Superior temporal gyrus (tissue), 1 donor: ENCODE data around the gene CHCHD1.
"Not testable (repeated sequence)": the region's sequence is repeated elsewhere in the genome, so short reads cannot be mapped to it uniquely, and the experiment has no call there.

ENCODE experiments used
- DNase-seq: peaks from one replicate; pipeline ENCODE4 v3.0.0-alpha.2; 2016; ENCODE audit errors: extremely low spot score

CHCHD1 gene

DNA sequence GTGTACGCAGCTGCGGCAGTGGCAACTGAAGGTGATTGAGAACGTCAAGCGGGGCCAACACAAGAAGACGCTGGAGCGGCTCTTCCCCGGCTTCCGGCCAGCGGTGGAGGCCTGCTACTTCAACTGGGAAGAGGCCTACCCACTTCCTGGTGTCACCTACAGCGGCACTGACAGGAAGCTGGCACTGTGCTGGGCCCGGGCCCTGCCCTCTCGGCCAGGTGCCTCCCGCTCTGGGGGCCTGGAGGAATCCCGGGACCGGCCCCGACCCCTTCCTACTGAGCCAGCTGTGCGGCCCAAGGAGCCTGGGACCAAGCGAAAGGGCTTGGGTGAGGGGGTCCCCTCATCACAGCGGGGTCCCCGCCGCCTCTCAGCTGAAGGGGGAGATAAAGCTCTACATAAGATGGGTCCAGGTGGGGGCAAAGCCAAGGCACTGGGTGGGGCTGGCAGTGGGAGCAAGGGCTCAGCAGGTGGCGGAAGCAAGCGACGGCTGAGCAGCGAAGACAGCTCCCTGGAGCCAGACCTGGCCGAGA, 10.1 kb downstream of the CHCHD1 start:
- no peak for DNase-seq

DNA sequence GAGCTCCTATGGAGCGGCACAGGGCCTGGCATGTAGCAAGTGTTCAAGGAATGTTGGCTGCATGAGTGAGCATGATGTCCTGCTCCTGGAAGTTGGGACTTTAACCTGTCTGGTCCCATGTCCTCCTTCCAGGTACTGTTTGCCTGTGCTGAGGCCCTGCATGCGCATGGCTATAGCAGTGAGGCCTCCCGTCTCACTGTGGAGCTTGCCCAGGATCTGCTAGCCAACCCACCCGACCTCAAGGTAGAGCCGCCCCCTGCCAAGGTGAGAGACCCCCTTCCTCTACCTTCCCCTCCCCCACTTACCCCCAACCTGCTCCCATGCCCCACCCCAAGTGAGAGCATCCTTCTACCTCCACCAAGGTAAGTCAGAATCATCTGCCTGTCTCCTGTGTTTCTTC, 11.6 kb downstream of the CHCHD1 start:
- DNase-seq, result no peak

DNA sequence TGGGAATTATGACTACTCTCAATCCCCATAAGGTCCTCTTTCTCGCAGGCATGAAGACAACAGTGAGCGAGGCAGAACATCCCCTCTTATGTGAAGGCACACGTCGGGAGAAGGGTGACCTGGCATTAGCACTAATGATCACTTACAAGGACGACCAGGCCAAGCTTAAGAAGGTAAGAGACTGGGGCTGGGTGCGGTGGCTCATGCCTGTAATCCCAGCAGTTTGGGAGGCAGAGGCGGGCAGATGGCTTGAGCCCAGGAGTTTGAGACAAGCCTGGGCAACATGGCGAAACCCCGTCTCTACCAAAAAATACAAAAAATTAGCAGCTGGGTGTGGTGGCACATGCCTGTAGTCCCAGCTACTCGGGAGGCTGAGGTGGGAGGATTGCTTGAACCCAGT, 13.6 kb downstream of the CHCHD1 start:
- DNase-seq, result not testable (repeated sequence)

DNA sequence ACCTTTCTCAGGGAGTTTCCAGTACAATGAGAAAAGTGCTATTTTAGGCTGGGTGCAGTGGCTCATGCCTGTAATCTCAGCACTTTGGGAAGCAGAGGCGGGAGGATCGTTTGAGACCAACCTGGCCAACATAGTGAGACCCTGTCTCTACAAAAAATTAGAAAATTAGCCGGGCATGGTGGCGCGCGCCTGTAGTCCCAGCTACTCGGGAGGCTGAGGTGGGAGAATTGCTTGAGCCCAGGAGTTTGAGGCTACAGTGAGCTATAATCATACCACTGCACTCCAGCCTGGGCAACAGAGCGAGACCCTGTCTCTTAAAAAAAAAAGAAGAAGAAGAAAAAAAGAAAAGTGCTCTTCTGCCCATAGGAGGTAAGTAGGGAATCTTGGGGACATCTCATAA, 14.2 kb downstream of the CHCHD1 start:
- DNase-seq, result not testable (repeated sequence)

DNA sequence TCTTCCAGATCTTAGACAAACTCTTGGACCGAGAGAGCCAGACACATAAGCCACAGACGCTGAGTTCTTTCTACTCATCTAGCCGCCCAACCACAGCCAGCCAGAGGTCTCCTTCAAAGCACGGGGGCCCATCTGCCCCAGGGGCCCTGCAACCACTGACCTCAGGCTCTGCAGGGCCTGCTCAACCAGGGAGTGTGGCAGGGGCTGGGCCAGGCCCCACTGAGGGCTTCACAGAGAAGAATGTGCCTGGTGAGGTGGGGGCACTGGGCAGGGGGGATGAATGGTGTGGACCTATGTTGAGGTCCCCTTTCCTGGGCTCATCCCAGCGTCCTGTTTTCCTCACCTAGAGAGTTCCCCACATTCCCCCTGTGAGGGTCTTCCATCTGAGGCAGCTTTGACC, 14.9 kb downstream of the CHCHD1 start:
- DNase-seq, result no peak

DNA sequence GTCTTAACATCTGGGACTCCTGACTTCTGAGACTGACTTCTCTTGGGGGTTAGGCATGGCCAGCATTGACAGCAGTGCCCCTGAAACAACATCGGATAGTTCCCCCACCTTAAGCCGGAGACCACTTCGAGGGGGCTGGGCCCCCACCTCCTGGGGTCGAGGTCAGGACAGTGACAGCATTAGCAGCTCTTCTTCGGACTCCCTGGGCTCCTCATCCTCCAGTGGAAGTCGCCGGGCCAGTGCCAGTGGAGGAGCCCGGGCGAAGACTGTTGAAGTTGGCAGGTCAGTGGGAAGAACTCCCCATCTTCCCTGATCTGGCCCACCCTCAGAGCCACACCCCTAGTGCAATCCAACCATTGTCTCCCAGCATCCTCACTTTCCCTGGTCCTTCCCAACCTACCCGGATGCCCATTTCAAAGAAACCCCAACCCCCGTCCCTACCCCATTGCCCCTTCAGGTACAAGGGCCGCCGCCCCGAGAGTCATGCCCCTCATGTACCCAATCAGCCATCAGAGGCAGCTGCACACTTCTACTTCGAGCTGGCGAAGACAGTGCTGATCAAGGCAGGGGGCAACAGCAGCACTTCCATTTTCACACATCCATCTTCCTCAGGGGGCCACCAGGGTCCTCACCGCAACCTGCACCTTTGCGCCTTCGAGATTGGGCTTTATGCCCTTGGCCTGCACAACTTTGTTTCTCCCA, 15.6 kb downstream of the CHCHD1 start:
- no peak for DNase-seq

DNA sequence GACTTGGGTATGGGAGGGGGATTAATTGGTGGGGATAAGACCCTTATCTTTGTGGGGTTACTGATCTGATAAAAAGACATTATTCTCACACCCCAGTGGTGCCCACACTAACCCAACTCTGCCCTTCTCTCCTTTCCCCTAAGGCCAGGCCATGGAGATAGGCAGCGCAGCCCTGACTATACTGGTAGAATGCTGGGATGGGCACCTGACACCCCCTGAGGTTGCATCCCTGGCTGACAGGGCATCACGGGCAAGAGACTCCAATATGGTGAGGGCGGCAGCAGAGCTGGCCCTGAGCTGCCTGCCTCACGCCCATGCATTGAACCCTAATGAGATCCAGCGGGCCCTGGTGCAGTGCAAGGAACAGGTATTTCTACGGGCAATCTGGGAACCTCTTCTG, 16.2 kb downstream of the CHCHD1 start:
- DNase-seq, result no peak

DNA sequence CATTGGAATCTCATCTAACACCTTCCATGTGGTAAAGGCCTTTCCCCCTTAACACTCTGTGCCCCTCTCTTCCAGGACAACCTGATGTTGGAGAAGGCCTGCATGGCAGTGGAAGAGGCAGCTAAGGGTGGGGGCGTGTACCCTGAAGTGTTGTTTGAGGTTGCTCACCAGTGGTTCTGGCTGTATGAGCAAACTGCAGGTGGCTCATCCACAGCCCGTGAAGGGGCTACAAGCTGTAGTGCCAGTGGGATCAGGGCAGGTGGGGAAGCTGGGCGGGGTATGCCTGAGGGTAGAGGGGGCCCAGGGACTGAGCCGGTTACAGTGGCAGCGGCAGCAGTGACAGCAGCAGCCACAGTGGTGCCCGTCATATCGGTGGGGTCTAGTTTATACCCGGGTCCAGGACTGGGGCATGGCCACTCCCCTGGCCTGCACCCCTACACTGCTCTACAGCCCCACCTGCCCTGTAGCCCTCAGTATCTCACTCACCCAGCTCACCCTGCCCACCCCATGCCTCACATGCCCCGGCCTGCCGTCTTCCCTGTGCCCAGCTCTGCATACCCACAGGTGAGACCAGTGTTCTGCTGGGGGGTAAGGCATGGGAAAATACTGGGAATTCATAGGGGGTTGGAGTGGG, 17.2 kb downstream of the CHCHD1 start:
- no peak for DNase-seq

DNA sequence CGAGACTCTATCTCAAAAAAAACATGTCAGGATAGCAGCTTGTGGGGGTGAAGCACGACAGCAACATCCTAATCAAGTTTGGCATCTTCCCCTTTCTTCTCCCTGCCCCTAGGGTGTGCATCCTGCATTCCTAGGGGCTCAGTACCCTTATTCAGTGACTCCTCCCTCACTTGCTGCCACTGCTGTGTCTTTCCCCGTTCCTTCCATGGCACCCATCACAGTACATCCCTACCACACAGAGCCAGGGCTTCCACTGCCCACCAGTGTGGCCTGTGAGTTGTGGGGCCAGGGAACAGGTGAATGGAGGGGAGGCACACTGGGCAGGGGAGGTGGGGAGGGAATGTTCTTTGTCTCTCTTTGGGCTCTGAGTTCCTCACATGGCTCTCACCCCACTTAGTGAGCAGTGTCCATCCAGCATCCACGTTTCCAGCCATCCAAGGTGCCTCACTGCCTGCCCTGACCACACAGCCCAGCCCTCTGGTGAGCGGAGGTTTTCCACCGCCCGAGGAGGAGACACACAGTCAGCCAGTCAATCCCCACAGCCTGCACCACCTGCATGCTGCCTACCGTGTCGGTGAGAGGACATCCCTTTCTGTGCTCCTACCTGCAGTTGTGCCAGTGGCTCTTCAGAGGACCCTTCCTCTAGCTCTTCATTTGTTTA, 18.2 kb downstream of the CHCHD1 start:
- no peak for DNase-seq

DNA sequence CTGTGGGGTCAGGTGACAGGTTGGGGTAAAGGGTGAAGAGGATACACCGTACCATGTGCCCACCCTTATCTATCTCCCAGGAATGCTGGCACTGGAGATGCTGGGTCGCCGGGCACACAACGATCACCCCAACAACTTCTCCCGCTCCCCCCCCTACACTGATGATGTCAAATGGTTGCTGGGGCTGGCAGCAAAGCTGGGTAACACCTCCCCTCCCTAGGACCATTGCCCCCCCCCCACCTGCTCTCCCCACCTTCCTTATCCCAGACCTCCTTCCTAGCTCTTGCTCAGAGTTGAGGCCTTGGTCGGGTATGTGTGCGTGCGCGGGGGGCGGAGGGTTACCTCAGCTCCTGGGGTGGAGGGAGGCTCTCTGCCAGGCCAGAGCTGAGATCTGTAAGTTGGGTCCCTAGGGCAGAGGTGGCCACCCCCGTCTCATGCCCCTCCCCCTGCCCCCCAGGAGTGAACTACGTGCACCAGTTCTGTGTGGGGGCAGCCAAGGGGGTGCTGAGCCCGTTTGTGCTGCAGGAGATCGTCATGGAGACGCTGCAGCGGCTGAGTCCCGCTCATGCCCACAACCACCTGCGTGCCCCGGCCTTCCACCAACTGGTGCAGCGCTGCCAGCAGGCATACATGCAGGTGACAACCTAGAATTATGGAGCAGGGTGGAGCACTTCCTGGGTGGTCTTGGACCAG, 18.9 kb downstream of the CHCHD1 start:
- DNase-seq, result no peak

DNA sequence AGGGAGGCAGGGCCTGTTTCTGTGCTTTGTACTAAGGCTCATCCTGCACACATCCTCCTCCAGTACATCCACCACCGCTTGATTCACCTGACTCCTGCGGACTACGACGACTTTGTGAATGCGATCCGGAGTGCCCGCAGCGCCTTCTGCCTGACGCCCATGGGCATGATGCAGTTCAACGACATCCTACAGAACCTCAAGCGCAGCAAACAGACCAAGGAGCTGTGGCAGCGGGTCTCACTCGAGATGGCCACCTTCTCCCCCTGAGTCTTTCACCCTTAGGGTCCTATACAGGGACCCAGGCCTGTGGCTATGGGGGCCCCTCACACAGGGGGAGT, 19.4 kb downstream of the CHCHD1 start:
- no peak for DNase-seq

DNA sequence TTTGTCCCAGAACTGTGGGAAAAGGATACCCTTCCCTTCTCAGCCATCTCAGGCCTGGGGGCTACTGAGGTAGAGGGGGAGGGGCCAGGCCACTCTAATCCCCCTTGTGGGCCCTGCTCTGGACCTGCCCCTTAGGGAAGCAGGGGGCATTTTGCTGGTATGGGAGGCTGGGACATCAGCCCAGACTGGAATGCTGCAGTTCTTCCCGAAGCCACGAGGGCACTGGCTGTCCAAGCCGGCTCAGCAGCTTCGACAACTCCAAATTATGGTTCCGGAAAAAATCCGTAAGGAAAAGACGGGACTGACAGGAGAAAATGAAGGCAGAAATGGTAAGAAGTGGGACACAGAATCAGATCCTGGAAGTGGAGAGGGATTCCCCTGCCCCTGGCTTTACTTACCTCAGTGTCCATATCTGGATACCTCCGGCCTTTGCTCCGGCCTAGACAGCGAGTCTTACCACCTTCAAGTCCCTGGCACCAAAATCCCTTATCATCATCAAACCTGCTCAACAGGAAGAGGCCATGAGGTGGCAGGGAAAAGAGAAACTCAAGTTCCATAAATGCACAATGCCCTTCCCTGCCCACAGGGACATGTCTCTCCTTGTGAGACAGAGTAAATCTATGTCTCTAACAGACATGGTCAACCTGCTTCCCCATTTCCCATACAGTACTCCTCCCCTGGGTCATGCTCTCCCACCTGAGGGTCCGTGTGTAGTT, 20.6 kb downstream of the CHCHD1 start:
- no peak for DNase-seq

DNA sequence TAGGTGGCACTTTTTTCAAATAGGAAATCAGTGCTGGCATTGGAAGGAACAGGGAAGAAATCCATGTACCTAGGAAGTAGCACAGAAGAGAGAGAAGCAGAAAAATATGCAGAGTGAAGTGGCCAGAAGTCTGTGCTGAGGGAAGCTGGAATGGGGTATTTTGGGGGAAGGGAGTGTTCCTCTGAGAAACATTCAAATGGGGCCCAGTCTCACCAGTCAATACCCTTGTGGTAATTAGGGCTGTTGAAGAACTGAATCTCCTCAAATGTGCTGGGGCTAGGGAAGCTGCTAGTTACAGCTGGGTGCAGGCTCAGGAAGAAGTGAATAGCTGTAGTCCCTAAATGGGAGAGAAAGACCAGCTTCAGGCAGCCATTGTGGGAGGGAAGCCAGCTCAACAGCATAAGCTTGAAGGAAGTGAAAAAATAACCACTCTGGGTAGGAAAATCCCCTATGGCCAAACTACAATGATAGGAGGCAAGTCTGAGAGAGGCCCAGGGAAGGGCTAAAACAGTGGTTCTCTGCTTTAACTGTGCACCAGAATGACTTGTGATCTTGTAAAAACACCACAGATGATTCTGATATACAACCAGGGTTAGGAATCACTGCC, 21.9 kb downstream of the CHCHD1 start:
- DNase-seq, result no peak

DNA sequence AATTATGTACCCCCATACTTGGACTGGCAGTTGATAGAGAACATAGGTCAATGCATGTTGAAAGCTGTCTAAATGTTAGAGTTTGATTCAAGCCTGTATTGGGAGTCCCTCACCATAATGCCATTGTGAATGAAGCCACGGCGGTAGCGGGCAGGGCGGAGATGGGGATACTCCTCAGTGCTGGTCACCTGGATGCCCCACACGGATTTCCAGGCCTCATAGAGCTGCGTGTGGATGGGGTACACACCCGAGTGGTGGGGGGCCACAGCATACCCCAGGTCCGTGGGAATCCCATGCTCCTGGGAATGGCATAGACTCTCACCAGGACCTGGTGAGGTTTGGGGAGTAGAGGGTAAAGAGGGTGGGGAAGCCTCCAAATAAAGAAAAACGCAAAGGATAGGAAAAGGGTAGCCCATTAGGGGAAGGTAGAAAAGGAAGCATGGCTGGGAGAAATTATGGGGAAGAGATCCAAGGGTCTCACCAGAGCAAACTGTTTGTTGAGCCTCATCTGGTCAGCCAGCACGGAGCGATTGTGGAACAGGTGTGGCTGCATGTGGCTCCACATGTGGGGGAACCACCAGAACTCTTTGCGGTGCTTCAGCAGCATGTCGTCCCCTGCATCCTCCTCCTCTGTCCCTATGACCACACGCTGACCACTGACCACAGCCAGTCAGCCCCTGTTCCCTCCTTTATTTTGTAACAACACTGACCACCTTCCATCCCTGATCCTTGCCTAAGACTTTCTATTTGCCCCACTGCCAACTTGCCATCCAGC, 24.5 kb downstream of the CHCHD1 start:
- no peak for DNase-seq

DNA sequence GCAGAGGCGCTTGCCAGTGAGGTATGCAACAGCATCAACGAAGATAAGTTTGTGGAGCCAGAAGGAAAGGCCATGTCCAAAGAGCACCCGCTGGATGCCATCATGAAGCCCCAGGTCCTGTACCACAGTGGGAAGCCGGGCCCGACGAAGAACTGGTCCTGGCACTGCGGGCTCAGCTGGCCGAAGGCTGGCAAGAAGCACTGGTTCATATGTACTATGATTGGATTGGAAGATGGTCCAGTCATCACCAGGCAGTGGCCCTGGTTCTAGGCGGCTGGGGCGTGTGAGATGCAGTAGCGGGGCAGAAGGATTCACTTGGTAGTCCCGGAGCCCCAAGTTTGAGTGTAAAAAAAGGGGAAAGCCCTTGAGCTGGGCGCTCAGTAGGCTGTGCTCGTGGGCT, 25.6 kb downstream of the CHCHD1 start:
- no peak for DNase-seq

DNA sequence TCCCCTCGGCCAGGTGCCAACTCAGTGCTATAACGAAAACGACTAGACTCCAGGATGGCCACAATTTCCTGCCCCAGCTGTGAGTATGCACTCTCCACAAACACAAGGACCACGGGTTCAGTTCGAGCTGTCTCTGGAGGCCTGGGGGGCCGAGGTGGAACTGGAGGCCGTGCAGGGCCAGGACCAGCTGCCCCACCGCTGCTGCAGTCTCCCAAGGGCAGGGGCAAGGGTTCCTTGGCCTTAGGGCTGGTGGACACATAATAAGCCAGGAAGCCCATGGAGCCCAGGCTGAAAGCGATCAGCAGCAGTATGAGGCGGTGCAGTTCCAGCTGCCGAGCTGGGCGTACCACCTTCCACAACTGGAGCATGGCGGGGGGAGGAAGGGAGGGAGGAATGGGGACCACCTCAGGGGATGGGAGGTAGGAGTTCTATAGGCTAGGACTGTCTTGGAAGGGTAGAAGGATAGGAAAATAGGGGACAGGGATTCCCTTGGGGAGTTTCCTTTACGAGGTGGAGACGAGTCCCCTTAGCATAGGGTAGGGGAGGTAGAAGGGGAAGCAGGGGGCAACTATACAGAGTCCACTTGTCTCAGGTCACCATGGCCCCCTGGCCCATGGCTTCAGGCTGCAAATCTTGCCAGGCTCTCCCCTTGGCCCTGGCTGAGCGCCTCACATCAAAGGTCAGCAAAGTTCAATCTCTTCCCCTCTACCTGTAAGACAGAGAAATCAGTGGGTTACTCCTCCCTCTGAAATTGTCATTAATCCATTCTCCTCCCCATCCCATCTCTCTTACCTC, 26.4 kb downstream of the CHCHD1 start:
- DNase-seq, result no peak

DNA sequence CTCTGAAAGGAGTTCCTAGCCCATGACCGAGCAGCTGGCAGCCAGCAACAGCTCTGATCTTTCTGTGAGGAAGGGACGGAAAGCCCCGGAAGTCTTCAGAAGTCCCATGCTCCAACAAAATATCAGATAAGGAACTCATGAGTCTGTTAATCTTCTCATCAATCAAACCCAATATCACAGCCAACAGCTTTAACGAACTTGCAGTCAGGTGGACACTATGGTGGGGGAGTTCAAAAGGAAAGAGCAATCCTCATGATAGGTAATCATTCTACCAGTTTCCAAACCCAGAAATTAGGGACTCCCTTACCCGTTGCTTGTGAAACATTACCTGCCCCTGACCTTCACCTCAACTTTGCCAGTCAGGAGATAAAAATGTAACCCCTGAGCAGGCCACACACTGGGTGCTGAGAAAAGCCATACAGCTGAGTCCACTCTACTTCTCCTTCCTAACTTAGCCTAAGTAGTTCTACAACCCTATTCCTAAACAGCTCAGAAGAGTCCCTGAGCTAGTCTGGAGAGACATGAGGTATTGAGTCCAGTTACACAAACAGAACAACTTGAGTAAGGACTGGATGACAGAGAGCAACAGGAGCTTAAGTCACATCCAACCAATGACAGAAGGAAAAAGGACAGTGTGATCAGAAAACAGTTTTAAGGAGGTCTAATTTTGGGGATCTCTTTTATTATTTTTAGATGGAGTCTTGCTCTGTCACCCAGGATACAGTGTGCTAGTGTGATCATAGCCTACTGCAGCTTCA, 27.4 kb downstream of the CHCHD1 start:
- DNase-seq, result no peak

DNA sequence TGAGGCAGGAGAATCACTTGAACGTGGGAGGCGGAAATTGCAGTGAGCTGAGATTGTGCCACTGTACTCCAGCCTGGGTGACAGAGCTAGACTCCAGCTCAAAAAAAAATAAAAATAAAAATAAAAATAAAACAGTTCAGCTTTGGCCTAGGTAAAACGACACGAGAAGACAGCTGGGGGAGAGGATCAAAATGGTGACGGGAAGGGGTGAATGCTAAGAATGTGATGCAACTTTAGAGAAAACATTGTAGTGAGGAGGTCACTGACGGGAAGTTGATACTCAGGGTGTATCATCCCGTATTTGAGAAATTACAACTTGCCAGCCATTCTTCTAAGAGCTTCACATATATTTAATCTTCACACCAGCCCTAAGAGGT, 28.5 kb downstream of the CHCHD1 start:
- DNase-seq, result no peak
